Heart right ventricle (tissue), 16 donors: ENCODE data around the gene GSTA1. TPM values are rescaled to one million over a fixed set of nuclear protein-coding genes. Genes with fewer than 3 reads are reported as not detected.
"Not testable (repeated sequence)": the region's sequence is repeated elsewhere in the genome, so short reads cannot be mapped to it uniquely, and the experiment has no call there.

Experiments
- ATAC-seq, 8 donors: fragments of 200-7000 bp; cut with Tn5 transposase; one replicate each; pipeline ENCODE4 v1.9.1; 2020; ENCODE audit warnings: mild to moderate bottlenecking in 8 of 8, moderate library complexity in 8 of 8, moderate number of reproducible peaks in 1 of 8
- DNase-seq, 2 donors: peaks; one replicate each; pipeline ENCODE4 v3.0.0-alpha.2; 2020
- H3K27ac ChIP-seq, 10 donors: fragments of 200-600 bp; sonication (generic) in 2 of 10; one replicate each; pipeline versions ENCODE4 v1.5.0 to v1.8.0; 2020 to 2022; ENCODE audit warnings: mild to moderate bottlenecking in 3 of 10
- H3K27me3 ChIP-seq, 7 donors: fragments of 200-600 bp; one replicate each; pipeline ENCODE4 v1.8.0; 2021 to 2022; ENCODE audit warnings: mild to moderate bottlenecking in 2 of 7
- H3K36me3 ChIP-seq, 9 donors: fragments of 200-600 bp; sonication (generic) in 1 of 9; one replicate each; pipeline versions ENCODE4 v1.5.0 to v1.8.0; 2020 to 2022; ENCODE audit warnings: mild to moderate bottlenecking in 2 of 9
- H3K4me1 ChIP-seq, 9 donors: fragments of 200-600 bp; sonication (generic) in 1 of 9; one replicate each; pipeline versions ENCODE4 v1.5.0 to v1.8.0; 2020 to 2022; ENCODE audit warnings: mild to moderate bottlenecking in 4 of 9
- H3K4me3 ChIP-seq, 10 donors: fragments of 200-600 bp; sonication (generic) in 2 of 10; one replicate each; pipeline versions ENCODE4 v1.5.0 to v1.8.0; 2020 to 2022; ENCODE audit warnings: mild to moderate bottlenecking in 7 of 10, moderate library complexity in 2 of 10
- H3K9me3 ChIP-seq, 11 donors: fragments of 200-600 bp in 10 of 11; sonication (generic) in 2 of 11; one replicate each; pipeline versions ENCODE4 v1.5.0 to v1.8.0; 2013 to 2022; ENCODE audit warnings: mild to moderate bottlenecking in 2 of 11, control low read depth in 1 of 11, moderate library complexity in 1 of 11
- CTCF ChIP-seq, 9 donors: fragments of 200-600 bp; sonication (generic) in 2 of 9; IDR thresholded peaks; one replicate each; pipeline versions ENCODE4 v1.5.0 to v1.8.0; 2021 to 2022; ENCODE audit warnings: antibody characterized with exemption in 9 of 9, mild to moderate bottlenecking in 5 of 9, moderate library complexity in 1 of 9
- WGBS, 2 donors: extraction: QIAGEN DNeasy Blood & Tissue Kit; methylation state at CpG; one replicate each; pipeline ENCODE4 v1.1.7; 2013; ENCODE audit warnings: inconsistent platforms in 1 of 2; 5-methylcytosine and 5-hydroxymethylcytosine counted together
- intact Hi-C, 10 donors: fragments of 100-400 bp; cut with DNase I; formaldehyde crosslinking; loops; one replicate each; pipeline versions ENCODE4 v1.11.1 to v1.14.2; 2022
- polyA plus RNA-seq, 2 donors: library from polyadenylated mRNA; stranded (reverse); fragments of 200-250 nt; gene quantifications; one replicate each; pipeline ENCODE4 v1.2.3, GENCODE V29; 2013
- total RNA-seq, 10 donors: library from RNA; stranded (reverse); fragmentation: NEBNext Ultra II Directional in 3 of 10; extraction: Animal tissue kit (Norgen Biotek cat#: 25700) in 3 of 10; gene quantifications; one replicate each; pipeline versions ENCODE4 v1.2.1 to v1.2.4, GENCODE V29; 2021 to 2023
- donor health status: Arrhythmogenic right ventricular cardiomyopathy.
- donor health status: ischemic (EF 13 %, LVEDD 7.1; RV severe dilation, severe dysfunction).
- donor health status: healthy with polysubstance abuse.
- donor health status: DM: no; HTN: yes; CAD: no.
- donor health status: DM: no; HTN: no; CAD: no.
- donor health status: ischemic (EF 25% LVEDD 6.9; RV normal size, moderate dysfunction).
- donor health status: ischemic (EF 25% LVEDD 5.7; RV mildly dilated, moderate dysfunction).
- donor health status: healthy.
- donor health status: DM: yes; HTN: yes; CAD: no.
- donor health status: Ischemic cardiomyopathy.
- donor health status: ischemic (EF 35%, LVEDD 5.7; RV mildly dilated, moderate dysfunction).
- donor health status: nonischemic (EF 11% LVEDD 7.7; RV severe dilation, severe dysfunction).
- donor health status: DM: yes; HTN: yes; CAD: no.
- donor health status: PGD.
- donor health status: ischemic (EF 29% LVEDD 5.4; RV normal size, mild dysfunction).
- donor health status: nonischemic (EF 23%, LVEDD 6.1; RV moderate dilation, normal function).

The GSTA1 gene
- total and polyA plus RNA-seq, 12 donors, result not detected

GRCh38 chr6:52821842-52822241 lies 18.2 kb upstream of the GSTA1 start:
- no peaks in the 10 kb centered on the region for H3K27me3 ChIP-seq
- no peaks in the 10 kb centered on the region for H3K4me1 ChIP-seq
- no peak overlapping the region for H3K4me3 ChIP-seq
- WGBS, 2 donors, result 62 to 84% methylated on average over 1 of the region's 1 CpG
- intact Hi-C loops, result no loop called here
- ATAC-seq (no peak), DNase-seq (no peak)
- peaks cover 0 to 3% (median 0%) of the 10 kb centered on the region in 11 donors for H3K9me3 ChIP-seq
- no peak for TF ChIP-seq CTCF (IDR thresholded peaks at IDR 0.05)
- H3K27ac ChIP-seq, result no peak overlapping the region
- no peaks in the 10 kb centered on the region for H3K36me3 ChIP-seq

- WGBS, 2 donors, result 76 to 87% methylated on average over 2 of the region's 2 CpGs
- no peak for TF ChIP-seq CTCF (IDR thresholded peaks at IDR 0.05)
- no peaks in the 10 kb centered on the region for H3K36me3 ChIP-seq
Observed at GRCh38 chr6:52820198-52820597, 16.6 kb upstream of the GSTA1 start.

GRCh38 chr6:52815167-52816092 lies 11.8 kb upstream of the GSTA1 start:
- H3K27me3 ChIP-seq, result no peaks in the 10 kb centered on the region
- intact Hi-C loops, result no loop called here
- H3K9me3 ChIP-seq, result no peaks in the 10 kb centered on the region
- 36% methylated on average over 15 of the region's 15 CpGs for WGBS, 2 donors
- ATAC-seq (peak in 4 of 8 donors; percentile 42 to 75 (median 55)), DNase-seq (peak in 1 of 2 donors; percentile 9)
- H3K4me3 ChIP-seq, result no peak overlapping the region
- H3K27ac ChIP-seq, result no peak overlapping the region
- H3K36me3 ChIP-seq, result no peaks in the 10 kb centered on the region
- H3K4me1 ChIP-seq, result no peaks in the 10 kb centered on the region
- peak; percentile 27 to 70 (median 62) for TF ChIP-seq CTCF (IDR thresholded peaks at IDR 0.05)

More at GRCh38 chr6:52820198-52820597, 16.6 kb upstream of the GSTA1 start:
- H3K27me3 ChIP-seq, result no peaks in the 10 kb centered on the region
- intact Hi-C loops, result no loop called here
- peaks cover 0 to 3% (median 0%) of the 10 kb centered on the region in 11 donors for H3K9me3 ChIP-seq
- H3K27ac ChIP-seq, result no peak overlapping the region
- H3K4me1 ChIP-seq, result no peaks in the 10 kb centered on the region
- no peak overlapping the region for H3K4me3 ChIP-seq
- no peak for DNase-seq
- ATAC-seq, result no peak

- H3K4me3 ChIP-seq, DNase-seq, ATAC-seq, H3K4me1 ChIP-seq, H3K36me3 ChIP-seq, H3K27me3 ChIP-seq, H3K9me3 ChIP-seq, intact Hi-C loops, H3K27ac ChIP-seq: not testable (repeated sequence)
- 62 to 92% methylated on average over 3 of the region's 3 CpGs for WGBS, 2 donors
Observed at GRCh38 chr6:52814545-52814944, 10.9 kb upstream of the GSTA1 start.

GRCh38 chr6:52809777-52810176 lies 6.2 kb upstream of the GSTA1 start:
- ATAC-seq, H3K27me3 ChIP-seq: not testable (repeated sequence)

More at GRCh38 chr6:52809777-52810176, 6.2 kb upstream of the GSTA1 start:
- intact Hi-C loops, H3K27ac ChIP-seq, H3K4me1 ChIP-seq, H3K4me3 ChIP-seq, H3K9me3 ChIP-seq, H3K36me3 ChIP-seq, DNase-seq: not testable (repeated sequence)
- WGBS, 2 donors, result 66 to 68% methylated on average over 4 of the region's 4 CpGs
